ENCODE data around the gene CLDN14.

CLDN14 gene

DNA sequence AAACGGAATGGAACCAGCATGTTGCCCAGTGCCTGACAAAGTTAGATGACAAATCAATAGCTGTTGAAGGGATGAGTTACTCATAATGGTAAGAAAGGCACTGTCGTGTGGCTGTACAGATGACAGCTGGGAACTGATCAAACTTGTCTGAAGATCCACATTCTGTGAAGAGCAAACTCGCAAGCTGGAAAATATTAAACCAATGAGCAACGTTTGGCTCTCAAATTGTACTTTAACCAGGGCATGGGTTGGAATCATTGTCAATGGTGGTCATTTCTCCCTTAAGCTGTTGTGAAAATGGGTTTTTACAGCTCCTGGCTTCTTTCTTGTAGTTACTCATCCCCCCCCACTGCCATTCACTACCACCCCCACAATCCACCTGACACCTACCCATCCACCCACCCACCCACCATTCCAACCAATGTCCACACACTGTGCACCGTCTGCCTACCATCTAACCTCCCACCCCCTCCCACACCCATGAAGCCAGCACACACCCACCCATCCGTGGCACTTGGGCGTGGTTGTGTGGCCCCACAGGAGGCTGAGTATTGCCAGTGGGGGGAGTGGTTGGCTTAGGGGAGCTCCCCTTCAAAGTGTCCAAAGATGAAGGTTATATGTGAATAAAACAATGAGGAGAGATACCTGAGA, 46.7 kb downstream of the CLDN14 start:
- no peak for DNase-seq (ENCODE audit: low spot score)

DNA sequence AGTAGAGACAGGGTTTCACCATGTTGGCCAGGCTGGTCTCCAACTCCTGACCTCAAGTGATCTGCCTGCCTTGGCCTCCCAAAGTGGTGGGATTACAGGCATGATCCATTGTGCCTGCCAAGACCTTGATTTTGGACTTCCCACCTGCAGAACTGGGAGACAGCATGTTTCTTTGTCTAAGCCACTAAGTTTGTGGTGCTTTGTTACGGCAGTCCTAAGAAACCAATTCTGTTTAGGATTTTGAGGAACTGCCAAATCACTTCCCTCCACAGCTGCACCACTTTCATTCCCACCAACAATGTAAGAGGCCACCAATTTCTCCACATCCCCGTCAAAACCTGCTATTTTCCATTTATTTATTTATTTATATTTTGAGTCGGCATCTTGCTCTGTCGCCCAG, 48.7 kb downstream of the CLDN14 start:
- no peak for DNase-seq (ENCODE audit: low spot score)

DNA sequence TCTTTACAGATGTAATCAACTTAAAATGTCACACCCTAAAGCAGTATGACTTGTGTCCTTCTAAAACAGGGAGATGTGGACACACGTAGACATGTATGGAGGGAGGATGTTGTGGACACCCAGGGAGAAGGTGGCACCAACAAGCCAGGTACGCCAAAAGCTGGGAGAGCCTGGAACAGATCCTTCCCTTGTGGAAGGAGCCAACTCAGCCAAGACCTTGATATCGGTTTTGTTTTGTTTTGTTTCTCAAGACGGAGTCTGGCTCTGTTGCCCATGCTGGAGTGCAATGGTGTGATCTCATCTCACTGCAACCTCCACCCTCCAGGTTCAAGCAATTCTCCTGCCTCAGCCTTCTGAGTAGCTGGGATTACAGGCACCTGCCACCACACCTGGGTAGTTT, 49.1 kb downstream of the CLDN14 start:
- DNase-seq (ENCODE audit: low spot score), result no peak

DNA sequence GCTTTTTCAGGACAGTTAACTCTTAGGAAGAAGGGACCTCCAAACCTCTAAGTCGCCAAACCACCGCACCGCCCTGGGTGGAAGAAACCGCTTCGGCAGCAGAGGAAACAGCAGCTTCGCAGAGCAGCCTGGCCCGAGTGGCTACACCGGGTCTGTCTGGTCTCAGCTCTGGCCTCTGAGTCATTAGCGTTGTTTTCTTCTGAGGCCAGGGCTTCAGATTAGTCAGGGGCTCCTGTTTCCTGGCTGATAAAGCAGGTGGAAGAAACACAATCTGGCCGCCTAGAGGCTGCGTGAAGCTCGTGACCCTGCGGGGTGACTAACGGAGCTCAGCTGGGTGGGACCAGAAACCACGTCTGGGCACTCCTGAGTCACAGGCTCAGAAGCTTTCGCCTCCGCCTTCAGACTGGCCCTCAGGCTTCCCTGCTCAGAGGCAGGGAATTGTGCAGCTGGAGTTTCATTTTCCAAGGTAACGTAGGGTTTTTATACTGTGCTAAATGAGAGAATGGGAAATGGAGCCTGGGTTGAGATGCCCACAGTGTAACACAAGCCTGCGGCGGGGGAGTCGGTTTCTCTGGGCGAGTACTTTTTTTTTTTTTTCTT, 49.9 kb downstream of the CLDN14 start:
- DNase-seq (ENCODE audit: low spot score), result peak; percentile 94

DNA sequence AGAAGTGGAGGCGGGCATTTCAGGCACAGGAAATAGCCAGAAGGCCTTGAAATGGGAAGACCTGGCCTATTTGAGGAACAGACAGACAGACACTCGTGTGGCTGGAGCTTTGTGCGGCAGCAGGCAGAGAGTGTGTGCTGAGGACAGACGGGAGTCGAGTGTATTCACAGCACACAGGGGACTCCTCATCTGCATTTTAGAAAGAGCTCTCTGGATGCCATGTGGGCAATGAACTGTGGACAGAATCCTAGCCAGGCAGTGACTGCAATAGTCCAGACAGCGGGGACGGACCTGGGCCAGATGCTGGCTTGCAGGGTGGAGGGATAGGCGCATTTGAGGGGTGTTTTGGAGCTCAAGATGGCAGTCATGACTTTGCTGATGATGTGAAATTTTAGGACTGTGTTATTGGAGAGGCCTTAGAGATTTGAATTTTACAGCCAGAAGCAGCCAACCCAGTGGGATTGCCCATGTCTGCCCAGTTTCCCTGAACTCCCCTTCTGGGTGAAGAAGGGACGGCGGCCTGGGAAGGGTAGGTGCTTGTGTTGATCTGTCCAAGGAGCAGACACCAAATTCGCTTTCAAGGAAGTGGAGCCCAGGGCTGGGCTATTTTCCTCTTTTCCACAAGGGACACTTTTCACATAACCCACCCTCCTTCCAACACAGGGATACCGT, 51.0 kb downstream of the CLDN14 start:
- no peak for DNase-seq (ENCODE audit: low spot score)

DNA sequence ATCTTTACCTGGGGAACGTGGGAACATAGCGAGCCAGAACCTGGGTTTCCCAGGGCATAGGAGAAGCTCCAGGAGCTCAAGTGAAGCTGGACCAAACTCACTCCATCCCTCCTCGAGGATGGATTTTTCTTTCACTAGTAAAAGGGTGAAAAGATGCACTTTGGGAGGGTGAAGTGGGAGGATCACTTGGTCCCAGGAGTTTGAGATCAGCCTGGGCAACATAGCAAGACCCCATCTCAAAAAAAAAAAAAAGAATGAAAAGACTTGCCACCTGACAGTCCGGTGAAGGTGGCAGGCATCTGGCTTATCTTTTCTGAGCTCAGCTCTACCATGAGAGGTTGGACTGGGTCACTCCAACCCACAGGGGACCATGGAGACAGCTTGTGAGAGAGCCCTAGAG, 52.4 kb downstream of the CLDN14 start:
- DNase-seq (ENCODE audit: low spot score), result no peak

DNA sequence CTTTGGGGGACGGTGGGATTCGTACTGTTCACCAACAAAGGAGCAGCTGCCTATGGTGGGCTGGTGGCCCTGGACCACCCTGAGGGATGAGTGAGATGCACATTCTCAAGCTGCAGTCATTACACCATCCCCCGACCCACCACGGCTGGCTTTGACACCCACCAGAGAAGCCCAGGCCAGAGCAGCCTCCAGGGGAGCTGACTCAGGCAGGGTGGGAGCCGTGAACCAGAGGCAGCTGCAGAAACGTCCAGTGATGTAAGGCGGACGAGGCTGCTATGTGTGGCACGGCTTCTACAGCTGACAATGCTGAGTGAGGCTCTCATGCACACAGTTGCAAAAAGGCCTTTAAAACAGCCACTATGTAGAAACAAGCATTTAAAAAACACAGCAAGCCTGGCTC, 54.6 kb downstream of the CLDN14 start:
- no peak for DNase-seq (ENCODE audit: low spot score)

DNA sequence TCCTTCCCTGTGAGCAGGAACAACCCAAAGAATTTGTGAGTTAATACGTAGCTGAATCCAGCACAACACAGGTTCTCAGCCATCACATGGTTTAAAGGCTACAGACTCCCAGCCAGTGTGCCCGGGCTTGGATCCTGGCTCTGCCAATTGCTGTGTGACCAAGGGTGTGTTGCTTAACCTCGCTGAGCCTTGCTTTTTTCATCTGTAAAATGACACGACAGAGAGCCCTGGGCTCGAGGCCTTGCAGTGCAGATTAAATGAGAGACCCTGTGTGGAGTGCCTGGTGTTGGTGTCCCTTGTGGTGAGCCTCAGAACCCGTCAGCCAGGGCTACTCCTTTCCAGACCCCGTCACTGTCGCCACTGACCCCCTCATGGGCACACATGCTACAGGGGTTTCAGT, 55.3 kb downstream of the CLDN14 start:
- no peak for DNase-seq (ENCODE audit: low spot score)

DNA sequence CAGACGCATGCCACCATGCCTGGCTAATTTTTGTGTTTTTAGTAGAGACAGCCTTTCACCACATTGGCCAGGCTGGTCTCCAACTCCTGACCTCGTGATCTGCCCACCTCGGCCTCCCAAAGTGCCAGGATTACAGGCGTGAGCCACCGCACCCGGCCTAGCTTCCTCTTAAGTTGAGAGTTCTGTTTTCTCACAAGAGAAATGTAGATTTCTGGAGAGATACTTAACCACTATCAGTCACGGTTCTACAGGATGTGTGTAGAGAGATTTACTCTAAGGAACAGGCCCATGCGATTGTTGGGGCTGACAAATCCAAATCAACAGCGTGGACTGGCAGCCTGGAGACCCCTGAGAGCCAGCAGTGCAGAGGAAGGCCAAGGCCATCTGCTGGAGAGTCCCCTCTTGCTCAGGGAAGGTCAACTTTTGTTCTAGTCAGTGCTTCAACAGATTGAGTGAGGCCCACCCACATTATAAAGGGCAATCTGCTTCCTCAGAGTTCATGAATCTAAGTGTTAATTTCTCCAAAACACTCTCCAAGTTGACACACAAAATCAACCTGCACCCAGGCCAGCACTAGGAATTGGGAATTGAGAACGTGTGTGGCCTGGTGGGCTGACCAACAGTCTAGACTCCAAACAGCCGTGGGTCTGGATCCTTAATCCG, 56.0 kb downstream of the CLDN14 start:
- DNase-seq (ENCODE audit: low spot score), result no peak

DNA sequence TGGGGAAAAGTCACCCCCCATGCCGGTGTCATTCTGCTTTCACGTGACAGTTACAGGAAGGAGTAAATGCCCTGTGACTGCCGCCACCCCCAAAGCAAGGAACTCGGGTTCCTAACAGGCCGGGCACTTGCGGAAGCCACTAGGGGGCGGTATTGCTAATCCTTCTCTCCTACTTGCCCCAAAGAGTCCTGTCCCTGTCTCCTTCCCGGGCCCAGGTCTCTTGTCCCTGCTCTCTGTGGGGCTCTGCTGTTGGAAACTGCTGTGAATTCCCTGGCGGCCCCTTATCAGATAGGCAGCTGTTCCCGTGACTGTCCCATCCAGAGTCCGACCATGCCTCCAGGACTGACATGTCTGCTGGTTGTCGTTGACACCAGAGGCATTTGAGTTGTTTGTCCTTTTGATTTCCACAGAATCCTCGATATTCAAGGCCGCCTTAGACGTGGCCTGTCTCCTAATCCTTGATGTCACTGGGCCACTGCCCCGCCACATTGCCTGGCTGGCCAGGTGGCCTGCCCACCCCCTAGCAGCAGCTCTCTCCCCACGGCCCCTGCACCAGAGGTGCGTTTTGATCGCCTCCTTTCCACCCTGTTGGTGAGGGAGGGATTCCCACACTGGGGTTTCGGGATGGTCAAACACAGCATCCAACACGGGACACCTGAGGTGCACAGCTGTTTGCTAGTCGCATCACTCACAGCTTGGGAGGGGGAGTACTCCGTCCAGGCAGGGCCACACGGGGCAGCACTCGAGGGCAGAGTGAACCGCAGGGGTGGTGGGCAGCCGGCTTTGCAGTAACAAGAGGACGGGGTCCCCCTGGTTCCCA, 57.4 kb downstream of the CLDN14 start:
- peak; percentile 40 for DNase-seq (ENCODE audit: low spot score)

DNA sequence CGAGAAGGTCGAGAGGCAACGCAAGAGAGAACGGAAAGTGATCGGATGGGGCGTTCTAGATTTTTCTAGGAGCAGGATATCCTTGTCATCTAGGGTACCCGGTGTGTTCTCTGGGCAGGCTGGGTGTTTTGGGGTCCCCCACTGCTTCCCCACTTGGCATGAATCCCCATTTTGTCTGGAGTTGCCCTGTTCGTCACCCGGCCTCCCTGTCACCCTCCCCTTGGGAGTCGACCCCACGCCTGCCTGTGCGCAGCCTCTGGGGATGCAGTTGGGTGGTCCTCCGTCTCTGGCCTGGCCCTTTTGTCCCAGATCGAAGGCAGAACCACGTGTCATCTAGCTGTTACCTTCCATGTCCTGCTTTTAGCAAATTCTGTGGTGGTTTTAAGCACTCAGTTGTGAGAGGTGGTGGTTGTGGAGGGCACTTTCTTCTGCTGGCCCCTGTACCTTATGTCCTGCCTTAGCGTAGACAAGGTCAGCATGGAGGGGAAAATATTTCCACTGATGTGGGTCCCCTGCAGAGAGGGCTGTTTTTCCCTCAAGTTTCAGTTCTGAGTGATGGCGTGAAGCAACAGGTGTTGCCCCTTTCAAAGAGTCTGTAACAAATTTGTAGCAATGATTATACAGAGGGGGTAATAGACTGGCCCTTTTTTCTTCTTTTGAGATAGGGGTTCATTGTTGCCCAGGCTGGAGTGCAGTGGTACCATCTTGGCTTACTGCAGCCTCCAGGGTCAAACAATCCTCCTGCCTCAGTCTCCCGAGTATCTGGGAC, 59.2 kb downstream of the CLDN14 start:
- no peak for DNase-seq (ENCODE audit: low spot score)

DNA sequence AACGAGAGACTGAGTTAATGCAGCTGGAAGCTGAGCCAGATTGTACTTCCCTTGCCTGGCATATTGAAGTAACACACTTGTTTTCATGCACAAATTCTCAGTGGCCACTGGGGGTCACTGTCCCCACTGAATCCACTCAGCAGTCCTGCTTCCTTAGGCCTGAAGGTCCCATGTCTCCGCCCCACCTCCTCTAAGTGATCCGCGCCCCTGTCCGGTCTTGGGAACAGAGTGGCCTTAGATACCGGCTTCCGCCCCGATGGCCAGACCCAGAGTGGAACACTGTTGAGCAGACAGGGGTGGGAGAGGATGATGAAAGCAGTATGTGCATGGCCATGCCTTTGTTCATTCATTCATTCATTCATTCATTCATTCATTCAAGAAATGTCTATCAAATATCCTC, 59.9 kb downstream of the CLDN14 start:
- peak; percentile 80 for DNase-seq (ENCODE audit: low spot score)

DNA sequence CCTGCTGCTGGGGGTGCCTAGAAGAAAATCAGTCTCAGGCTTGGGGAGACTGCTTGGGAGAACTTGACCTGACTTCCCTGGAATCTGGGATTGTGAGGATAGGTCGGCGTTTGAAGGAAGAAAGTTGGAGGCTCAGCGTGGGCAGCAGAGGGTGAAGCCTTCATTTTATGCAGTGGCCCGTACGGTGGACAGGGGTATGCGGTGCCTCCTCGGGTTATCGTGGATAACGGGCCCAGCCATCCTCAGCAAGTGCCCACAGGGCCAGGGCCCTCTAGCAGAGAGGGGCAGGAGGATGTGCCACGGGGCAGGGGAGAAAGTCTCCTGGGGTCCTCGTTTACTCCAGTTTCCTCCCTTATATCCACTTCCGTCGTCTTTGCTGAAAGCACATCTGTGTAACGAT, 60.7 kb downstream of the CLDN14 start:
- no peak for DNase-seq (ENCODE audit: low spot score)

DNA sequence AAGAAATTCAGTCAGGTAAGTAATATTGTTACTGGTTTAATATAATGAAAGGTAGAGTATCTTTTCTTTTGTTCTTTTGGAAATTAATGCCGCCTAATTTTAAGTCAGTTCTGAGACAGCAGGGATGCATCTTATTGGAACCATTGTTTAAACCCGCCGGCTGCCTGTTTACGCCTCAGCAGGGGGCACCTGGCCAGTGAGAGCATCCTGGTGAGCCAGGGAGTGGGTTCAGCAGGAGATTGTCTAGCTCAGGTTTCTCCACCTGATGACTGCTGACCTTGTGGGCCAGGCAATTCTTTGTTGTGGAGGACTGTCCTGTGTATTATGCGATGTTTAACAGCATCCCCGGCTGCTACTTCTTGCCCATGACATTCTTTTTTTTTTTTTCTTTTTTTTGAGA, 64.5 kb downstream of the CLDN14 start:
- no peak for DNase-seq (ENCODE audit: low spot score)

DNA sequence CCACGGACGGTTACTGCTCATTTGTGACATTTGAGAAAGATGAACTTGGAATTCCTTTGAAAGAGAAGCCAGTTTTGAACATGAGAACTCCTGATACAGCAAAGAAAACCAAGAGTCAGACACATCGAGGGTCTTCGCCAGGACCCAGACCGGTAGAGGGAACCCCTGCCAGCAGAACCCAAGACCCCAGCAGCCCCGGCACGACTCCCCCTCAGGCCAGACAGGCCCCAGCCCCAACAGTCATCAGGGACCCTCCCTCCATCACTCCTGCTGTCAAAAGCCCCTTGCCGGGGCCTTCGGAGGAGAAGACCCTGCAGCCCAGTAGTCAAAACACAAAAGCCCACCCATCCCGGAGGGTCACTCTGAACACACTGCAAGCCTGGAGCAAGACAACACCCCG, 67.0 kb downstream of the CLDN14 start:
- DNase-seq (ENCODE audit: low spot score), result no peak

DNA sequence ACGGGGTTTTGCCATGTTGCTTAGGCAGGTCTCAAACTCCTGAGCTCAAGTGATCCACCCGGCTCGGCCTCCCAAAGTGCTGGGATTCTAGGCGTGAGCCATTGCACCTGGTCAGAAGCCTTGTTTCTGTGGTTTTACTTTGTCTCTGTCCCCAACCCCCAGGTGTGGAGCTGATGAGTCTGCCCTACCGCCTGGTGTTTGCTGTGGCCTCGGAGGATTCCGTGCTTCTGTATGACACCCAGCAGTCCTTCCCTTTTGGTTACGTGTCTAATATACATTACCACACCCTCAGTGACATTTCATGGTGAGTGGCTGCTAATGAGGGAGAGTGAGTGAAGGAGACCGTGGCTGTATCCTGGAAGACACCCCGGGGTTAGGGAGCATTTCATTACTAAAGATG, 68.6 kb downstream of the CLDN14 start:
- no peak for DNase-seq (ENCODE audit: low spot score)

Data from SW480 (cell line).